WTC11 (cell line): ENCODE results near the gene GRK6. TPM values are rescaled to one million over a fixed set of nuclear protein-coding genes. Genes with fewer than 3 reads are reported as not detected.

Experiments
- ATAC-seq: fragments of 200-7000 bp; cut with Tn5 transposase; 2 replicates; pipeline ENCODE4 v1.10.0; 2021; ENCODE audit warnings: mild to moderate bottlenecking, moderate library complexity
- CTCF ChIA-PET: fragments of 300-600 bp; sonication (Branson Sonifier 250); formaldehyde crosslinking; loops from one replicate; lab custom pipeline; 2021; ENCODE audit warnings: antibody characterized with exemption; lab: Charles Lee
- POLR2A ChIA-PET: fragments of 350-600 bp; sonication (Branson Sonifier 250); formaldehyde crosslinking; loops from one replicate; lab custom pipeline; 2021; ENCODE audit warnings: antibody characterized with exemption; lab: Charles Lee
- DNase-seq: peaks from one replicate; pipeline ENCODE4 v3.0.0; 2021; ENCODE audit warnings: low spot score
- H3K27ac Mint-ChIP-seq: 2 replicates; pipeline ENCODE4 v1.8.0; 2021; ENCODE audit warnings: mixed read lengths
- H3K27me3 Mint-ChIP-seq: 2 replicates; pipeline ENCODE4 v1.8.0; 2021; ENCODE audit warnings: low read depth, mild to moderate bottlenecking, moderate library complexity, mixed read lengths
- H3K36me3 Mint-ChIP-seq: 2 replicates; pipeline ENCODE4 v1.8.0; 2021; ENCODE audit warnings: mixed read lengths
- H3K4me1 Mint-ChIP-seq: 2 replicates; pipeline ENCODE4 v1.8.0; 2022; ENCODE audit warnings: mixed read lengths
- H3K4me3 Mint-ChIP-seq: 2 replicates; pipeline ENCODE4 v1.8.0; 2021; ENCODE audit warnings: mild to moderate bottlenecking, moderate library complexity, mixed read lengths
- H3K9me3 Mint-ChIP-seq: 2 replicates; pipeline ENCODE4 v1.8.0; 2021; ENCODE audit warnings: mixed read lengths
- E2F5 ChIP-seq: sonication (generic); formaldehyde crosslinking; IDR thresholded peaks from 2 replicates; pipeline ENCODE4 v1.8.1; 2022; ENCODE audit warnings: mild to moderate bottlenecking, moderate library complexity, missing genetic modification reagents
- ERG ChIP-seq: fragments of 250-450 bp; sonication (Bioruptor Pico); IDR thresholded peaks from 2 replicates; pipeline ENCODE4 v1.8.0; 2021; ENCODE audit warnings: mild to moderate bottlenecking
- GTF2I ChIP-seq: fragments of 250-450 bp; sonication (Bioruptor Pico); conservative IDR thresholded peaks from 2 replicates; pipeline ENCODE4 v1.4.0; 2021; ENCODE audit warnings: mild to moderate bottlenecking
- JUN ChIP-seq: sonication (generic); formaldehyde crosslinking; IDR thresholded peaks from 2 replicates; pipeline ENCODE4 v1.8.0; 2023; ENCODE audit warnings: mild to moderate bottlenecking, missing genetic modification reagents
- MLX ChIP-seq: sonication (generic); formaldehyde crosslinking; IDR thresholded peaks from 2 replicates; pipeline ENCODE4 v1.8.1; 2023; ENCODE audit warnings: mild to moderate bottlenecking, missing genetic modification reagents, moderate library complexity
- NFYB ChIP-seq: sonication (generic); formaldehyde crosslinking; conservative IDR thresholded peaks from 2 replicates; pipeline ENCODE4 v1.8.0; 2022; ENCODE audit warnings: low read depth, missing genetic modification reagents
- OVOL2 ChIP-seq: fragments of 250-450 bp; sonication (Bioruptor Pico); IDR thresholded peaks from 2 replicates; pipeline ENCODE4 v1.9.0; 2021; ENCODE audit warnings: mild to moderate bottlenecking, borderline replicate concordance
- PRDM15 ChIP-seq: sonication (generic); formaldehyde crosslinking; IDR thresholded peaks from 2 replicates; pipeline ENCODE4 v1.8.0; 2022; ENCODE audit warnings: missing genetic modification reagents
- RELA ChIP-seq: sonication (generic); formaldehyde crosslinking; IDR thresholded peaks from 2 replicates; pipeline ENCODE4 v1.8.1; 2022; ENCODE audit warnings: missing genetic modification reagents, mild to moderate bottlenecking, borderline replicate concordance
- RORB ChIP-seq: fragments of 250-450 bp; sonication (Bioruptor Pico); IDR thresholded peaks from 2 replicates; pipeline ENCODE4 v1.9.0; 2021; ENCODE audit warnings: mild to moderate bottlenecking
- STAT6 ChIP-seq: sonication (generic); formaldehyde crosslinking; conservative IDR thresholded peaks from 2 replicates; pipeline ENCODE4 v1.8.1; 2023; ENCODE audit warnings: mild to moderate bottlenecking, low read depth, missing genetic modification reagents, moderate library complexity
- USF1 ChIP-seq: sonication (generic); formaldehyde crosslinking; IDR thresholded peaks from 2 replicates; pipeline ENCODE4 v1.8.0; 2022; ENCODE audit warnings: mild to moderate bottlenecking, missing genetic modification reagents
- ZMAT4 ChIP-seq: fragments of 250-450 bp; sonication (Bioruptor Pico); IDR thresholded peaks from 2 replicates; pipeline ENCODE4 v1.9.0; 2021; ENCODE audit warnings: mild to moderate bottlenecking
- ZNF121 ChIP-seq: sonication (generic); formaldehyde crosslinking; IDR thresholded peaks from 2 replicates; pipeline ENCODE4 v1.8.0; 2023; ENCODE audit warnings: missing genetic modification reagents
- ZNF396 ChIP-seq: fragments of 250-450 bp; sonication (Bioruptor Pico); IDR thresholded peaks from 2 replicates; pipeline ENCODE4 v1.8.0; 2021; ENCODE audit warnings: mild to moderate bottlenecking, moderate library complexity, borderline replicate concordance
- total RNA-seq: library from RNA; stranded (reverse); gene quantifications from 3 replicates; pipeline ENCODE4 v1.2.3, GENCODE V29; 2021

GRK6 gene
- total RNA-seq, 1 experiment from 2014 or later: 69.2 TPM

GRCh38 chr5:177393990-177394389 is 32.5 kb upstream of the GRK6 start (continued):
- TF ChIP-seq MLX (CRISPR knock-in tag): no peak
- TF ChIP-seq GTF2I: no peak
- no peak for TF ChIP-seq STAT6 (CRISPR knock-in tag)
- TF ChIP-seq PRDM15 (CRISPR knock-in tag): no peak
- TF ChIP-seq, all 79 proteins: peak for 0

- H3K4me1 Mint-ChIP-seq: peaks cover 23% of the 10 kb centered on the region
- no peak overlapping the region for H3K27ac Mint-ChIP-seq
- ChIA-PET POLR2A (no interaction called here), CTCF (interaction anchor here (1.9 kb wide), 1 partner anchor 25 kb away, joined by 4 read pairs; no protein-coding TSS in a partner anchor)
- H3K4me3 Mint-ChIP-seq: no peak overlapping the region
- H3K9me3 Mint-ChIP-seq: no peaks in the 10 kb centered on the region
- ATAC-seq (peak; percentile 33), DNase-seq (no peak)
- H3K27me3 Mint-ChIP-seq: peaks cover 11% of the 10 kb centered on the region
- TF ChIP-seq OVOL2: no peak
- no peak for TF ChIP-seq ERG (CRISPR knock-in tag)
- no peak for TF ChIP-seq NFYB (CRISPR knock-in tag)
- TF ChIP-seq JUN (CRISPR knock-in tag): no peak
- no peak for TF ChIP-seq E2F5
- TF ChIP-seq ZMAT4: no peak
- TF ChIP-seq ZNF121 (CRISPR knock-in tag): no peak
- TF ChIP-seq USF1 (CRISPR knock-in tag): no peak
- TF ChIP-seq RELA (CRISPR knock-in tag): no peak
- TF ChIP-seq, all 79 proteins: peak for 0
- no peaks in the 10 kb centered on the region for H3K36me3 Mint-ChIP-seq
Observed at GRCh38 chr5:177396078-177396477, 30.4 kb upstream of the GRK6 start.

- no peak for ATAC-seq
- H3K36me3 Mint-ChIP-seq: no peaks in the 10 kb centered on the region
- TF ChIP-seq RORB (CRISPR knock-in tag) (no peak), ZNF396 (CRISPR knock-in tag) (no peak)
- TF ChIP-seq, all 79 proteins: peak for 0
- peaks cover 15% of the 10 kb centered on the region for H3K27me3 Mint-ChIP-seq
- CTCF ChIA-PET: interaction anchor here (1.0 to 1.9 kb wide), 2 partner anchors 26 to 28 kb away, joined by 4 to 5 read pairs; no protein-coding TSS in a partner anchor
- H3K27ac Mint-ChIP-seq: no peak overlapping the region
- H3K4me3 Mint-ChIP-seq: no peak overlapping the region
- POLR2A ChIA-PET: no interaction called here
- no peak for DNase-seq
- H3K9me3 Mint-ChIP-seq: no peaks in the 10 kb centered on the region
- peaks cover 23% of the 10 kb centered on the region for H3K4me1 Mint-ChIP-seq
Observed at GRCh38 chr5:177396807-177397206, 29.7 kb upstream of the GRK6 start.
